K562 (cell line): Measurements from ENCODE around the gene USP28. TPM values are rescaled to one million over a fixed set of nuclear protein-coding genes. Genes with fewer than 3 reads are reported as not detected.
A peak's percentile ranks its signal among the peaks of the same experiment; 100 is the strongest.

Experiments used
- ARNT ChIP-seq, 2 experiments: fragments of 450-650 bp; IDR thresholded peaks; 2 replicates each; pipeline ENCODE4 v1.6.1; 2016; ENCODE audit warnings: mild to moderate bottlenecking in 1 of 2
- CBX5 ChIP-seq: IDR thresholded peaks from 2 replicates; pipeline ENCODE4 v1.6.1; 2014; ENCODE audit warnings: low read depth, borderline replicate concordance
- CREB1 ChIP-seq, 2 experiments: sonication (generic) in 1 of 2; formaldehyde crosslinking in 1 of 2; IDR thresholded peaks; 2 replicates each; pipeline versions ENCODE4 v1.6.1 to v1.8.0; 2012 to 2022; ENCODE audit warnings: inconsistent platforms in 1 of 2, mild to moderate bottlenecking in 1 of 2, missing genetic modification reagents in 1 of 2, moderate library complexity in 1 of 2
- HDAC1 ChIP-seq, 2 experiments: fragments of 450-650 bp; IDR thresholded peaks; 2 replicates each; pipeline ENCODE4 v1.6.1; 2016 to 2017; ENCODE audit warnings: inconsistent platforms in 1 of 2, mild to moderate bottlenecking in 1 of 2, moderate library complexity in 1 of 2
- HDGF ChIP-seq: fragments of 450-650 bp; IDR thresholded peaks from 2 replicates; pipeline ENCODE4 v1.6.1; 2016
- HNRNPH1 ChIP-seq: fragments of 200-400 bp; formaldehyde crosslinking; optimal IDR thresholded peaks from 2 replicates; pipeline ENCODE3; 2017; ENCODE audit warnings: low read depth, mild to moderate bottlenecking, low read length, moderate library complexity
- LCOR ChIP-seq: sonication (generic); formaldehyde crosslinking; IDR thresholded peaks from 2 replicates; pipeline ENCODE4 v1.8.0; 2022; ENCODE audit warnings: mild to moderate bottlenecking, missing genetic modification reagents
- MCM3 ChIP-seq: fragments of 450-650 bp; IDR thresholded peaks from 2 replicates; pipeline ENCODE4 v1.6.1; 2016
- MYC ChIP-seq, 2 experiments: fragments of 250-450 bp in 1 of 2; sonication (Bioruptor Pico) in 1 of 2; IDR thresholded peaks; 2 replicates each; pipeline versions ENCODE4 v1.5.1 to v1.6.1; 2012 to 2021; ENCODE audit warnings: low read depth in 2 of 2, borderline replicate concordance in 1 of 2, improper control_type of control experiment in 1 of 2, low read length in 1 of 2, mild to moderate bottlenecking in 1 of 2, moderate library complexity in 1 of 2
- POLR2A ChIP-seq: fragments of 450-650 bp; conservative IDR thresholded peaks from 2 replicates; pipeline ENCODE4 v1.6.1; 2016
- SRSF1 ChIP-seq: fragments of 200-400 bp; formaldehyde crosslinking; IDR thresholded peaks from 2 replicates; pipeline ENCODE4 v1.6.1; 2017; ENCODE audit warnings: mild to moderate bottlenecking, low read depth, low read length, moderate library complexity
- TAF9B ChIP-seq: fragments of 450-650 bp; IDR thresholded peaks from 2 replicates; pipeline ENCODE4 v1.6.1; 2018; ENCODE audit warnings: mild to moderate bottlenecking; ENCODE audit not compliant: partially characterized antibody
- THRA ChIP-seq: fragments of 450-650 bp; IDR thresholded peaks from 2 replicates; pipeline ENCODE4 v1.6.1; 2017; ENCODE audit warnings: mild to moderate bottlenecking, moderate library complexity
- THRAP3 ChIP-seq: fragments of 450-650 bp; IDR thresholded peaks from 2 replicates; pipeline ENCODE4 v1.6.1; 2016; ENCODE audit warnings: mild to moderate bottlenecking, inconsistent platforms, borderline replicate concordance
- ZBTB5 ChIP-seq: fragments of 450-650 bp; IDR thresholded peaks from 2 replicates; pipeline ENCODE4 v1.6.1; 2017; ENCODE audit warnings: antibody characterized with exemption
- ZNF263 ChIP-seq: sonication (generic); formaldehyde crosslinking; IDR thresholded peaks from 2 replicates; pipeline ENCODE4 v1.8.0; 2022; ENCODE audit warnings: mild to moderate bottlenecking, missing genetic modification reagents, borderline replicate concordance
- polyA plus RNA-seq, 8 experiments: library from polyadenylated mRNA; depleted of rRNA in 4 of 8; stranded (reverse) in 5 of 8; unstranded in 3 of 8; fragments of >200 nt; fragmentation: Nextera tagmentation in 2 of 8; fragmentation: Illumina TruSeq in 1 of 8; extraction: Ambion mirVana in 2 of 8; extraction: Trizol in 1 of 8; gene quantifications; 2 replicates each; pipeline versions ENCODE4 v1.2.1 to v1.2.3, GENCODE V29; 2011 to 2014; ENCODE audit warnings: inconsistent platforms in 1 of 8, missing spikeins in 1 of 8
- total RNA-seq, 7 experiments: library from RNA; depleted of rRNA in 6 of 7; stranded (reverse); fragments of >200 nt in 6 of 7; fragmentation: Illumina TruSeq in 2 of 7; extraction: Trizol in 2 of 7; gene quantifications; 2 replicates each; pipeline versions ENCODE4 v1.2.1 to v1.2.3, GENCODE V29; 2011 to 2021; ENCODE audit warnings: low replicate concordance in 1 of 7
- TF ChIP-seq, protein P1 (sequence below): fragments of 250-450 bp; sonication (Bioruptor Pico); IDR thresholded peaks from 2 replicates; pipeline ENCODE4 v1.4.0; 2020; ENCODE audit warnings: mild to moderate bottlenecking, moderate library complexity
- TF ChIP-seq, protein P2 (sequence below): fragments of 250-450 bp; sonication (Bioruptor Pico); IDR thresholded peaks from 2 replicates; pipeline ENCODE4 v1.4.0; 2020

USP28 gene
- total and polyA plus RNA-seq, 9 of the 15 experiments (the other 6 are each of a cell fraction or from before 2014, with no cell fraction given): 3.7 to 42.7 (median 20.3) TPM

DNA sequence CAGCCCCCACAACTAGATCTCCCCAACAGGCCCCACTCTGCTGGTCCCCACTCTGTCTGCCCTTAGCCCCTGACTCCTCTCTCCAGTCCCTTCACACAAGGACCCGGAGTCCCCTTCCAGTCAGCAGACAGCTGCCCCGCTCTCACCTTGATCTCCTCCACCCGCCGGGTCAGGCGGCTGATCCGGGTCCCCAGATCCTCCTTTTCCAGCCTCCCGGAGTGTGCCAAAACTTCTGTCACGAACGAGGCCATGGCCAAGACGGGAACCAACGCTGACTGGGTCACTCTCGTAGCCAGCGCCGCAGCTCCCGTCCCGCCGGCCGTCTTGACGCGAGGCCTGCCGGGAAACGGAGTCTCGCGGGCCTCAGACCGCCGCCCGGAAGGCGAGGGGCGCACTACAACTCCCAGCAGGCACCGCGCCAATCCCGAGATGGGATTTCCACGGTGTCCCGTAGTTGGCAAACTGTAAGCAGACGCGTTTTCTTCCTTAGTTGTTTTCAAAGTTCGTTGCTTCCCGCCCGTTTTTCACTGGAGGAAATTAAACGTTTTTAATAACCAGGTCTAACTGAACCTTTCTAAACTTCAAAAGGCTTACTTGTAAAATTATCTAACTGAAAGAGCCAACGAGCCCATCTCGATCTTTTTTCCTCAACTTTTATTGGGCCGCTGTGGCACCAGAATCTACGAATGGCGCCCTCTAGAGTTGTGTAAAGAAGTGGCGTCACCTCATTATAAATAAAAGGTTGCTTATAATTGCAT lies 101.8 kb downstream of the USP28 start, which contains the start of gene ZW10 (continued):
- TF ChIP-seq, protein P1, sequence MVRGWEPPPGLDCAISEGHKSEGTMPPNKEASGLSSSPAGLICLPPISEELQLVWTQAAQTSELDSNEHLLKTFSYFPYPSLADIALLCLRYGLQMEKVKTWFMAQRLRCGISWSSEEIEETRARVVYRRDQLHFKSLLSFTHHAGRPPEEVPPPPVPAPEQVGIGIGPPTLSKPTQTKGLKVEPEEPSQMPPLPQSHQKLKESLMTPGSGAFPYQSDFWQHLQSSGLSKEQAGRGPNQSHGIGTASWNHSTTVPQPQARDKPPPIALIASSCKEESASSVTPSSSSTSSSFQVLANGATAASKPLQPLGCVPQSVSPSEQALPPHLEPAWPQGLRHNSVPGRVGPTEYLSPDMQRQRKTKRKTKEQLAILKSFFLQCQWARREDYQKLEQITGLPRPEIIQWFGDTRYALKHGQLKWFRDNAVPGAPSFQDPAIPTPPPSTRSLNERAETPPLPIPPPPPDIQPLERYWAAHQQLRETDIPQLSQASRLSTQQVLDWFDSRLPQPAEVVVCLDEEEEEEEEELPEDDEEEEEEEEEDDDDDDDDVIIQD (CRISPR knock-in tag): no peak
- TF ChIP-seq ZNF263 (CRISPR knock-in tag) (no peak; the same call in 1 of the 2 replicates), HNRNPH1 (no peak), LCOR (CRISPR knock-in tag) (no peak), MYC (IDR thresholded peaks at IDR 0.05; ENCODE audit: low read depth, low read length) (peak; percentile 51; the same call in 1 of the 2 replicates), MYC (CRISPR knock-in tag; IDR thresholded peaks at IDR 0.05; ENCODE audit: borderline replicate concordance, low read depth) (no peak), TAF9B (peak; percentile 52), MCM3 (no peak), SRSF1 (no peak), CBX5 (no peak), CREB1 (IDR thresholded peaks at IDR 0.05) (peak; percentile 56; the same call in 1 of the 2 replicates), CREB1 (CRISPR knock-in tag; IDR thresholded peaks at IDR 0.05) (peak; percentile 58), ARNT (IDR thresholded peaks at IDR 0.05) (peak; percentile 38 to 74; a peak in 3 of 4 replicates), THRA (no peak), POLR2A (peak; percentile 86), THRAP3 (no peak), ZBTB5 (no peak), HDGF (peak; percentile 60; the same call in 1 of the 2 replicates), HDAC1 (IDR thresholded peaks at IDR 0.05) (peak in 1 of 2 experiments; percentile 71; a peak in 2 of 4 replicates)
- TF ChIP-seq, protein P2, sequence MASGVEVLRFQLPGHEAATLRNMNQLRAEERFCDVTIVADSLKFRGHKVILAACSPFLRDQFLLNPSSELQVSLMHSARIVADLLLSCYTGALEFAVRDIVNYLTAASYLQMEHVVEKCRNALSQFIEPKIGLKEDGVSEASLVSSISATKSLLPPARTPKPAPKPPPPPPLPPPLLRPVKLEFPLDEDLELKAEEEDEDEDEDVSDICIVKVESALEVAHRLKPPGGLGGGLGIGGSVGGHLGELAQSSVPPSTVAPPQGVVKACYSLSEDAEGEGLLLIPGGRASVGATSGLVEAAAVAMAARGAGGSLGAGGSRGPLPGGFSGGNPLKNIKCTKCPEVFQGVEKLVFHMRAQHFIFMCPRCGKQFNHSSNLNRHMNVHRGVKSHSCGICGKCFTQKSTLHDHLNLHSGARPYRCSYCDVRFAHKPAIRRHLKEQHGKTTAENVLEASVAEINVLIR: peak; percentile 43; the same call in 1 of the 2 replicates
